ENCODE data around the gene RBM15B. TPM values are rescaled to one million over a fixed set of nuclear protein-coding genes. Genes with fewer than 3 reads are reported as not detected.

RBM15B gene
- total RNA-seq, 4 donors from 2014 or later = 26.3 to 35.3 (median 27.0) TPM

GRCh38 chr3:51408813-51409212 lies 17.7 kb downstream of the RBM15B start:
- intact Hi-C loops (cut with DNase I) = no loop called here
- Histone ChIP-seq H3K36me3 (peaks cover 0 to 95% (median 6%) of the 10 kb centered on the region in 3 donors), H3K9me3 (no peaks in the 10 kb centered on the region), H3K27me3 (no peaks in the 10 kb centered on the region), H3K4me3 (no peak overlapping the region), H3K4me1 (no peaks in the 10 kb centered on the region), H3K27ac (no peak overlapping the region)
- WGBS, 2 donors = 65 to 70% methylated on average over 2 of the region's 2 CpGs
- TF ChIP-seq CTCF (IDR thresholded peaks at IDR 0.05) (no peak), POLR2A (IDR thresholded peaks at IDR 0.05) (no peak)
- DNase-seq = no peak

GRCh38 chr3:51422211-51422610 lies 31.1 kb downstream of the RBM15B start:
- H3K4me1 ChIP-seq = no peaks in the 10 kb centered on the region
- intact Hi-C loops (cut with DNase I) = no loop called here
- H3K27me3 ChIP-seq = no peaks in the 10 kb centered on the region
- no peak overlapping the region for H3K27ac ChIP-seq
- peaks cover 10 to 96% (median 26%) of the 10 kb centered on the region in 3 donors for H3K36me3 ChIP-seq
- WGBS, 2 donors = 87 to 94% methylated on average over 3 of the region's 3 CpGs
- TF ChIP-seq CTCF (IDR thresholded peaks at IDR 0.05) = no peak
- no peak for TF ChIP-seq POLR2A (IDR thresholded peaks at IDR 0.05)
- no peak overlapping the region for H3K4me3 ChIP-seq
- no peak for DNase-seq
- no peaks in the 10 kb centered on the region for H3K9me3 ChIP-seq

- H3K36me3 ChIP-seq = peaks cover 0 to 96% (median 19%) of the 10 kb centered on the region in 3 donors
- H3K27ac ChIP-seq = no peak overlapping the region
- TF ChIP-seq CTCF (IDR thresholded peaks at IDR 0.05) (no peak), POLR2A (IDR thresholded peaks at IDR 0.05) (no peak)
- H3K9me3 ChIP-seq = no peaks in the 10 kb centered on the region
- H3K4me3 ChIP-seq = no peak overlapping the region
- no peaks in the 10 kb centered on the region for H3K4me1 ChIP-seq
- intact Hi-C loops (cut with DNase I) = no loop called here
- DNase-seq = no peak
- 91 to 92% methylated on average over 4 of the region's 4 CpGs for WGBS, 2 donors
- H3K27me3 ChIP-seq = no peaks in the 10 kb centered on the region
Observed at GRCh38 chr3:51426921-51427320, 35.8 kb downstream of the RBM15B start.

GRCh38 chr3:51429138-51429537 lies 38.1 kb downstream of the RBM15B start:
- no peaks in the 10 kb centered on the region for H3K9me3 ChIP-seq
- no peak overlapping the region for H3K27ac ChIP-seq
- intact Hi-C loops (cut with DNase I) = no loop called here
- TF ChIP-seq POLR2A (IDR thresholded peaks at IDR 0.05) (no peak), CTCF (IDR thresholded peaks at IDR 0.05) (no peak)
- H3K4me3 ChIP-seq = no peak overlapping the region
- no peaks in the 10 kb centered on the region for H3K27me3 ChIP-seq
- 94 to 95% methylated on average over 3 of the region's 3 CpGs for WGBS, 2 donors
- DNase-seq = no peak
- peaks cover 0 to 96% (median 24%) of the 10 kb centered on the region in 3 donors for H3K36me3 ChIP-seq
- no peaks in the 10 kb centered on the region for H3K4me1 ChIP-seq

- intact Hi-C loops (cut with DNase I) = no loop called here
Observed at GRCh38 chr3:51434110-51434509, 43.0 kb downstream of the RBM15B start.

More at GRCh38 chr3:51434110-51434509, 43.0 kb downstream of the RBM15B start:
- no peak overlapping the region for H3K27ac ChIP-seq
- no peak overlapping the region for H3K4me3 ChIP-seq
- no peaks in the 10 kb centered on the region for H3K27me3 ChIP-seq
- 93 to 98% methylated on average over 5 of the region's 5 CpGs for WGBS, 2 donors
- no peak for DNase-seq
- no peaks in the 10 kb centered on the region for H3K4me1 ChIP-seq
- no peak for TF ChIP-seq CTCF (IDR thresholded peaks at IDR 0.05)
- no peak for TF ChIP-seq POLR2A (IDR thresholded peaks at IDR 0.05)
- H3K36me3 ChIP-seq = peaks cover 0 to 91% (median 17%) of the 10 kb centered on the region in 3 donors
- H3K9me3 ChIP-seq = no peaks in the 10 kb centered on the region

All from esophagus squamous epithelium (tissue), 5 donors.